Naive thymus-derived CD4-positive, alpha-beta T cell (primary cell): ENCODE data around the gene CSF2. TPM values are rescaled to one million over a fixed set of nuclear protein-coding genes. Genes with fewer than 3 reads are reported as not detected.

Experiments
- ATAC-seq: fragments of 150-1000 bp; cut with Tn5 transposase; 2 replicates; pipeline ENCODE4 v1.10.0; 2021; ENCODE audit warnings: mild to moderate bottlenecking, moderate library complexity
- CTCF ChIA-PET: fragments of 350-600 bp; sonication (Branson Sonifier 250); formaldehyde crosslinking; loops from one replicate; lab custom pipeline; 2021; ENCODE audit warnings: antibody characterized with exemption; lab: Charles Lee
- POLR2A ChIA-PET: fragments of 350-600 bp; sonication (Branson Sonifier 250); formaldehyde crosslinking; loops from one replicate; lab custom pipeline; 2021; ENCODE audit warnings: antibody characterized with exemption, inconsistent platforms; lab: Charles Lee
- DNase-seq, 9 donors: peaks; one replicate each; pipeline versions ENCODE4 v3.0.0 to v3.0.0-alpha.2; 2020 to 2022; ENCODE audit warnings: mixed read lengths in 1 of 9
- H3K27ac ChIP-seq: one replicate; pipeline ENCODE4 v1.7.0; 2013; ENCODE audit warnings: mild to moderate bottlenecking, low read depth, low read length, moderate library complexity
- H3K27me3 ChIP-seq, 2 donors: one replicate each; pipeline ENCODE4 v1.7.0; 2013; ENCODE audit warnings: low read length in 2 of 2, mild to moderate bottlenecking in 2 of 2, moderate library complexity in 2 of 2; ENCODE audit not compliant: control insufficient read depth in 2 of 2, insufficient read depth in 2 of 2
- H3K36me3 ChIP-seq, 3 experiments: 1 replicate in 2 of 3; 2 replicates in 1 of 3; pipeline ENCODE4 v1.7.0; 2013; ENCODE audit warnings: low read length in 3 of 3, mild to moderate bottlenecking in 3 of 3, moderate library complexity in 1 of 3; ENCODE audit not compliant: insufficient read depth in 3 of 3, control insufficient read depth in 2 of 3
- H3K4me1 ChIP-seq, 2 donors: one replicate each; pipeline ENCODE4 v1.7.0; 2013; ENCODE audit warnings: low read length in 2 of 2, mild to moderate bottlenecking in 2 of 2, moderate library complexity in 1 of 2; ENCODE audit not compliant: control insufficient read depth in 2 of 2, insufficient read depth in 2 of 2
- H3K4me3 ChIP-seq: 2 replicates; pipeline ENCODE4 v1.7.0; 2013; ENCODE audit warnings: mild to moderate bottlenecking, low read length
- H3K9me3 ChIP-seq, 3 experiments: 1 replicate in 2 of 3; 2 replicates in 1 of 3; pipeline ENCODE4 v1.7.0; 2013; ENCODE audit warnings: low read length in 3 of 3; ENCODE audit not compliant: control insufficient read depth in 2 of 3
- H3K27ac Mint-ChIP-seq, 9 donors: one replicate each; pipeline ENCODE4 v1.8.0; 2020 to 2022; ENCODE audit warnings: mixed read lengths in 9 of 9, mild to moderate bottlenecking in 8 of 9, moderate library complexity in 5 of 9, inconsistent platforms in 2 of 9
- H3K27me3 Mint-ChIP-seq, 5 donors: one replicate each; pipeline ENCODE4 v1.8.0; 2021 to 2022; ENCODE audit warnings: mixed read lengths in 5 of 5, mild to moderate bottlenecking in 1 of 5
- H3K36me3 Mint-ChIP-seq, 5 donors: one replicate each; pipeline ENCODE4 v1.8.0; 2020 to 2022; ENCODE audit warnings: mixed read lengths in 5 of 5, mild to moderate bottlenecking in 3 of 5, inconsistent platforms in 1 of 5
- H3K4me1 Mint-ChIP-seq, 7 donors: one replicate each; pipeline ENCODE4 v1.8.0; 2020 to 2022; ENCODE audit warnings: mixed read lengths in 7 of 7, mild to moderate bottlenecking in 3 of 7, inconsistent platforms in 1 of 7
- H3K4me3 Mint-ChIP-seq, 10 donors: one replicate each; pipeline ENCODE4 v1.8.0; 2020 to 2022; ENCODE audit warnings: mild to moderate bottlenecking in 10 of 10, mixed read lengths in 10 of 10, moderate library complexity in 6 of 10, inconsistent platforms in 2 of 10
- H3K9me3 Mint-ChIP-seq, 11 donors: one replicate each; pipeline ENCODE4 v1.8.0; 2020 to 2022; ENCODE audit warnings: mixed read lengths in 11 of 11, mild to moderate bottlenecking in 4 of 11, inconsistent platforms in 1 of 11, moderate library complexity in 1 of 11
- intact Hi-C, 2 donors: fragments of 100-400 bp; cut with micrococcal nuclease; formaldehyde crosslinking; loops; one replicate each; pipeline ENCODE4 v1.15.1; 2023
- polyA plus RNA-seq, 2 donors: library from polyadenylated mRNA; unstranded; fragments of 300-500 nt; fragmentation: Illumina TruSeq; gene quantifications; one replicate each; pipeline ENCODE4 v1.2.3, GENCODE V29; 2021
- total RNA-seq, 6 experiments: library from RNA in 5 of 6; stranded (reverse) in 5 of 6; gene quantifications; 1 replicate in 5 of 6; 2 replicates in 1 of 6; pipeline ENCODE4 v1.2.3 and lab custom pipeline; 2021 to 2026

Gene CSF2
- total and polyA plus RNA-seq, 7 experiments from 2014 or later, result 111 TPM; not detected in 6

GRCh38 chr5:132046880-132047299 is 26.7 kb upstream of the CSF2 start:
- no peaks in the 10 kb centered on the region for H3K4me1 ChIP-seq
- H3K4me1 Mint-ChIP-seq, result peaks cover 0 to 3% (median 0%) of the 10 kb centered on the region in 7 donors
- ATAC-seq (no peak), DNase-seq (no peak)
- peaks cover 0 to 9% (median 5%) of the 10 kb centered on the region in 5 donors for H3K36me3 Mint-ChIP-seq
- intact Hi-C loops, result no loop called here
- no peaks in the 10 kb centered on the region for H3K36me3 ChIP-seq
- peaks cover 0 to 8% (median 2%) of the 10 kb centered on the region in 11 donors for H3K9me3 Mint-ChIP-seq
- no peaks in the 10 kb centered on the region for H3K9me3 ChIP-seq
- H3K27ac Mint-ChIP-seq, result no peak overlapping the region
- H3K4me3 ChIP-seq, result no peak overlapping the region
- no peak overlapping the region for H3K27ac ChIP-seq
- H3K27me3 ChIP-seq, result no peaks in the 10 kb centered on the region
- H3K27me3 Mint-ChIP-seq, result peaks cover 4 to 53% (median 8%) of the 10 kb centered on the region in 5 donors
- POLR2A ChIA-PET, result no interaction called here
- CTCF ChIA-PET, result no interaction called here
- H3K4me3 Mint-ChIP-seq, result no peak overlapping the region

DNA sequence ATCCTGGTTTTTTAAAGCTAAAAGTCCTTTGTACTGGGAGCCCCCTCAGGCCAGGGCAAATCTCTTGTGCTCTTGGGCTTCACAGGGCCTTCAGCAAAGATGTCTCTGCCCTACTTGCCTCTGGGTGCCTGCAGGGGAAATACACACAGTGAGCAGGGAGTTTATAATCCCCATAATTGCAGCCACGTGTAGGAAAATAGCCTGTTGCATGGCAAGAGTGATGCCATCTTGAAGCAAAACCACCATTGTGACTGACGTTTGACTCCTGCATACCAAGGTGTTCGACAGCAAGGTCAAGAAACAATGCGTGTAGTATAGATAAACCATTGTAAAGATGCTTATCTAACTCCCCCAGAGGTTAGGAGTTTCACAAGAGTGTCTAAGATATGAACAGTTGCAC is 24.5 kb upstream of the CSF2 start:
- DNase-seq (no peak), ATAC-seq (no peak)
- H3K27ac ChIP-seq, result no peak overlapping the region
- intact Hi-C loops, result no loop called here
- CTCF ChIA-PET, result no interaction called here
- POLR2A ChIA-PET, result no interaction called here
- Mint-ChIP-seq H3K36me3 (peaks cover 0 to 3% (median 0%) of the 10 kb centered on the region in 5 donors), H3K9me3 (peaks cover 0 to 3% (median 0%) of the 10 kb centered on the region in 11 donors), H3K4me3 (no peak overlapping the region), H3K27me3 (peaks cover 4 to 47% (median 4%) of the 10 kb centered on the region in 5 donors), H3K27ac (no peak overlapping the region), H3K4me1 (peaks cover 0 to 3% (median 0%) of the 10 kb centered on the region in 7 donors)
- H3K4me1 ChIP-seq, result no peaks in the 10 kb centered on the region
- no peak overlapping the region for H3K4me3 ChIP-seq
- H3K9me3 ChIP-seq, result no peaks in the 10 kb centered on the region
- no peaks in the 10 kb centered on the region for H3K27me3 ChIP-seq
- H3K36me3 ChIP-seq, result no peaks in the 10 kb centered on the region

DNA sequence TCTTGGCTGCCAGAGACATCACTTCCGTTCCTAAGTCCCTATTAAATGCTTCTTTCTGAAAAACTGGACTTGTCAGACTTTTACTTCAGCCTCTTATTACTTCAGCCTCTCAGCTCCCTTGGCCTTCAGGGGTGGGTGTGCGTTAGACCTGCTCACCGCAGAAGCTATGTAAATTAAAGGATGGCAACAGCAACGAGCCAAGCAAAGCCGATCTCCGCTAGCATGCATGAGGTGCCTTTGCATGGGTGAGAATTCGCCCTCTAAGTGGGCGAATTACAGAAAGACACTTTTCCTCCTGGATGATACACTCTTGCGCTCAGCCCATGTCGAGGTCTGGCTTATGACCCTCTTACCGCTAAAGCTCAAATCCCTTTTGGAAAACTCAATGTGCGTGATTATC is 24.0 kb upstream of the CSF2 start:
- Histone ChIP-seq H3K36me3 (no peaks in the 10 kb centered on the region), H3K9me3 (no peaks in the 10 kb centered on the region), H3K4me1 (no peaks in the 10 kb centered on the region), H3K27ac (no peak overlapping the region), H3K27me3 (no peaks in the 10 kb centered on the region), H3K4me3 (no peak overlapping the region)
- intact Hi-C loops, result no loop called here
- ChIA-PET POLR2A (no interaction called here), CTCF (no interaction called here)
- no peak overlapping the region for H3K4me3 Mint-ChIP-seq
- DNase-seq, result no peak
- peaks cover 2 to 49% (median 4%) of the 10 kb centered on the region in 5 donors for H3K27me3 Mint-ChIP-seq
- peaks cover 0 to 2% (median 0%) of the 10 kb centered on the region in 5 donors for H3K36me3 Mint-ChIP-seq
- H3K27ac Mint-ChIP-seq, result no peak overlapping the region
- ATAC-seq, result no peak
- no peaks in the 10 kb centered on the region for H3K9me3 Mint-ChIP-seq
- H3K4me1 Mint-ChIP-seq, result peaks cover 0 to 4% (median 0%) of the 10 kb centered on the region in 7 donors

DNA sequence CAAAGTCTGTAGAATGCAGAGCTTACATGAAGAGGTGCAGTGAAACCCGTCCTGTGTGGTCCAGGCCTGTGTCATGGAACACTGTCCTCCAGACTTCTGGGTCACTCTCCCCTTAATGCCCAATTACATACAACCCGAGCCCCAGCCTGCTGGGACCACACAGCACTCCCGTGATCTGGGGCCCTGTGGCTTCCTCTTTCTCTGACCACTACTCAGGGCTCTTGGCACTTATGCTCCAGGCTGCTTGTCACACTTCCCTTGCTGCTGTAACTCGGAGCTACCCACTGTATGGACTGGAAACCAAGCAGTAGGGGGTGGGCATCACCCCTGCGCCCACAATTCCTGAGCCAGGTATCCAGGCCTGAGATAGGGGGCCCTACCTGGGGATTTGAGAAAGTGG is 23.5 kb upstream of the CSF2 start:
- CTCF ChIA-PET, result no interaction called here
- intact Hi-C loops, result no loop called here

GRCh38 chr5:132050661-132051552 is 22.7 kb upstream of the CSF2 start:
- POLR2A ChIA-PET, result no interaction called here
- H3K27ac ChIP-seq, result no peak overlapping the region
- H3K4me3 ChIP-seq, result no peak overlapping the region
- Mint-ChIP-seq H3K4me3 (no peak overlapping the region), H3K9me3 (no peaks in the 10 kb centered on the region), H3K27ac (no peak overlapping the region), H3K36me3 (peaks cover 0 to under 1% (median 0%) of the 10 kb centered on the region in 5 donors), H3K4me1 (peaks cover 0 to 15% (median 0%) of the 10 kb centered on the region in 7 donors), H3K27me3 (peaks cover 0 to 44% (median 4%) of the 10 kb centered on the region in 5 donors)
- intact Hi-C loops, result no loop called here
- H3K9me3 ChIP-seq, result no peaks in the 10 kb centered on the region
- CTCF ChIA-PET, result no interaction called here
- no peak for ATAC-seq
- DNase-seq, result no peak
- no peaks in the 10 kb centered on the region for H3K27me3 ChIP-seq
- no peaks in the 10 kb centered on the region for H3K36me3 ChIP-seq
- peaks cover 0 to 11% of the 10 kb centered on the region in 2 donors for H3K4me1 ChIP-seq

More for the DNA sequence above, 23.5 kb upstream of the CSF2 start:
- Mint-ChIP-seq H3K27ac (no peak overlapping the region), H3K36me3 (peaks cover 0 to 2% (median 0%) of the 10 kb centered on the region in 5 donors), H3K27me3 (peaks cover 0 to 46% (median 4%) of the 10 kb centered on the region in 5 donors), H3K4me3 (no peak overlapping the region), H3K4me1 (peaks cover 0 to 7% (median 0%) of the 10 kb centered on the region in 7 donors), H3K9me3 (no peaks in the 10 kb centered on the region)
- peak; percentile 77 for ATAC-seq
- POLR2A ChIA-PET, result no interaction called here
- peak in 1 of 9 donors; percentile 3 for DNase-seq
- Histone ChIP-seq H3K27ac (no peak overlapping the region), H3K9me3 (no peaks in the 10 kb centered on the region), H3K36me3 (no peaks in the 10 kb centered on the region), H3K4me3 (no peak overlapping the region), H3K4me1 (peaks cover 0 to 3% of the 10 kb centered on the region in 2 donors), H3K27me3 (no peaks in the 10 kb centered on the region)

DNA sequence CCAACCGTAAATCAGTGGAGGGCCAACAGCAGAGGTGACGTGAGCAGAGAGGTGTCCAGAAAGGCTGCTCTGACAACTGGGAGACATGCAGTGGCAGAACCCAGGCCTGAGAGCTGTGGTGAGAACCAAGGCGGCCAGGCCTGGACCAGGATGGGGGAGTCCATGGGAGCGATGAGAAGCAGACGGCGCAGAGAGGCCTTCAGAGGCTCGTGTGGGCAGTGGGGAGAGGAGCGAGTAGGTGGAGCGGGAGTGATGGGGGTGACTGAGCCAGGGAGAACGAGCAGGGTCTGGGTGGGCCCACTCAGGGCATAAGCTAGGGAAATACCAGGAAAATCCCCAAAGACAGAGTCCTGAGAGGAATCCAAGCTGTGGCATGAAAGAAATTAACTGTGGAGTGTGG is 21.1 kb upstream of the CSF2 start:
- Histone ChIP-seq H3K27me3 (no peaks in the 10 kb centered on the region), H3K4me1 (peaks cover 3 to 23% of the 10 kb centered on the region in 2 donors), H3K4me3 (no peak overlapping the region), H3K36me3 (no peaks in the 10 kb centered on the region), H3K27ac (no peak overlapping the region), H3K9me3 (no peaks in the 10 kb centered on the region)
- Mint-ChIP-seq H3K9me3 (no peaks in the 10 kb centered on the region), H3K4me3 (no peak overlapping the region), H3K36me3 (no peaks in the 10 kb centered on the region), H3K4me1 (peaks cover 1 to 29% (median 7%) of the 10 kb centered on the region in 7 donors), H3K27ac (no peak overlapping the region), H3K27me3 (peaks cover 0 to 46% (median 4%) of the 10 kb centered on the region in 5 donors)
- ChIA-PET CTCF (no interaction called here), POLR2A (no interaction called here)
- ATAC-seq (no peak), DNase-seq (no peak)
- intact Hi-C loops, result no loop called here
